Tibial artery (tissue), 4 donors: Measurements from ENCODE around the gene ASCL4.
A peak's percentile ranks its signal among the peaks of the same experiment; 100 is the strongest.
"Not testable (repeated sequence)": the region's sequence is repeated elsewhere in the genome, so short reads cannot be mapped to it uniquely, and the experiment has no call there.

ENCODE experiments used
- DNase-seq, 2 donors: peaks; one replicate each; pipeline ENCODE4 v3.0.0-alpha.2; 2019
- H3K27ac ChIP-seq, 2 donors: fragments of 200-600 bp; sonication (generic) in 1 of 2; 1 replicate in 1 of 2; 2 replicates in 1 of 2; pipeline ENCODE4 v1.5.1; 2018 to 2019; ENCODE audit warnings: mild to moderate bottlenecking in 1 of 2
- H3K27me3 ChIP-seq, 2 donors: fragments of 200-600 bp; sonication (generic) in 1 of 2; one replicate each; pipeline versions ENCODE4 v1.5.1 to v1.6.0; 2016 to 2019
- H3K36me3 ChIP-seq, 3 donors: fragments of 200-600 bp; sonication (generic) in 2 of 3; one replicate each; pipeline ENCODE4 v1.5.1; 2016 to 2019; ENCODE audit warnings: mild to moderate bottlenecking in 2 of 3
- H3K4me1 ChIP-seq, 4 donors: fragments of 200-600 bp; sonication (generic) in 2 of 4; 1 replicate in 3 of 4; 2 replicates in 1 of 4; pipeline ENCODE4 v1.5.1; 2016 to 2019
- H3K4me3 ChIP-seq, 2 donors: fragments of 200-600 bp; sonication (generic) in 1 of 2; 1 replicate in 1 of 2; 2 replicates in 1 of 2; pipeline ENCODE4 v1.5.1; 2018 to 2019; ENCODE audit warnings: mild to moderate bottlenecking in 2 of 2
- H3K9me3 ChIP-seq, 3 donors: fragments of 200-600 bp; sonication (generic) in 1 of 3; one replicate each; pipeline ENCODE4 v1.5.1; 2016 to 2019
- intact Hi-C: fragments of 100-400 bp; cut with DNase I; formaldehyde crosslinking; loops from one replicate; pipeline ENCODE4 v1.15.0; 2023; ENCODE audit warnings: low total_unique reads
- TF ChIP-seq, protein P1 (sequence below), 2 experiments: fragments of 200-600 bp in 1 of 2; fragments of 450-650 bp in 1 of 2; IDR thresholded peaks; one replicate each; pipeline ENCODE4 v1.5.1; 2017 to 2019; ENCODE audit warnings: antibody characterized with exemption in 2 of 2, mild to moderate bottlenecking in 1 of 2, moderate library complexity in 1 of 2

ASCL4 gene, protein sequence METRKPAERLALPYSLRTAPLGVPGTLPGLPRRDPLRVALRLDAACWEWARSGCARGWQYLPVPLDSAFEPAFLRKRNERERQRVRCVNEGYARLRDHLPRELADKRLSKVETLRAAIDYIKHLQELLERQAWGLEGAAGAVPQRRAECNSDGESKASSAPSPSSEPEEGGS

DNA sequence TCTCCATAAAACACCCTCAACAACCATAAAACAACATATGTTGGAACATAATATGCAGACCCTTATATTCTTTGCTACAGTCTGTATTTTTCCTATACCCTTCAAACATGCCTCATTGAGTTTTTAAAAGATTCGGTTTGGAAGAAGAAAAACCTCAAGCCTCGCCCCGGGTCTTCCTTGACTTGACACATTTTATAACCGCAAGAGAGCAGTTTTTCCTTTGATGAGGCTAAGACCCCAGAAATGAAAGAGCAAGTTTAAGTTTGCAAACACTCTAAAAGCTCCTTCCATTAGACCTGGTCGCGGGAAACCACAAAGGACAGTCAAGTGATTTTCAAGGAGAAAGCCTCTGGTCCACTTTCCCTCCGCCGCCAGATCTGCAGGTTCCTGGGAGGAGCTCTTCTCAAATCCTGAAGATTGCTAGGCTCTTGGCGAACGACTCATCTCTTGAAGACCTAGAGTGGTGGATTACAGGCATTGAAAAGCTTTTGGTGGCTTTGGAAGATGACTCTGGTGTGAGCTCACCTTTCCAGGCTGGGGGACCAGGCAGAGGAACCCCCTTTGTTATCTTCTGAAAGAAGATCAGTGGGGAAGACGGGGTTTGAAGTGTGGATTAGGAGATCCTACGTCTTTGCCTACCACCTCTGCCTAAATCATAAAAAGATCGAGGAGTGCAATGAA is at the start of gene ASCL4:
TSS of gene ASCL4 (plus strand) at position 356 of the 681 bp plus-strand sequence. CDS start 515 bp downstream, outside the sequence.
- intact Hi-C loops: loop anchor here (10.0 kb wide), 2 partner anchors 730 to 1190 kb away; partner anchors contain the start of gene RFX4

DNA sequence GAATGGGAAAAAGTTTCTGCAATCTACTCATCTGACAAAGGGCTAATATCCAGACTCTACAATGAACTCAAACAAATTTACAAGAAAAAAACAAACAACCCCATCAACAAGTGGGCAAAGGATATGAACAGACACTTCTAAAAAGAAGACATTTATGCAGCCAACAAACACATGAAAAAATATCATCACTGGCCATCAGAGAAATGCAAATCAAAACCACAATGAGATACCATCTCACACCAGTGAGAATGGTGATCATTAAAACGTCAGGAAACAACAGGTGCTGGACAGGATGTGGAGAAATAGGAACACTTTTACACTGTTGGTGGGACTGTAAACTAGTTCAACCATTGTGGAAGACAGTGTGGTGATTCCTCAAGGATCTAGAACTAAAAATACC is 47.2 kb upstream of the ASCL4 start:
- H3K27me3 ChIP-seq, H3K9me3 ChIP-seq, H3K27ac ChIP-seq, intact Hi-C loops, H3K4me1 ChIP-seq, H3K4me3 ChIP-seq, DNase-seq: not testable (repeated sequence)
- H3K36me3 ChIP-seq: peaks cover 0 to 11% (median 2%) of the 10 kb centered on the region in 3 donors

More for the DNA sequence above, at the start of gene ASCL4:
- Histone ChIP-seq H3K27me3 (peaks cover 0 to 45% of the 10 kb centered on the region in 2 donors), H3K9me3 (no peaks in the 10 kb centered on the region), H3K4me1 (peaks cover 0 to 8% (median 6%) of the 10 kb centered on the region in 4 donors), H3K4me3 (peak within 1 kb of the TSS; percentile 23 to 30), H3K36me3 (no peaks in the 10 kb centered on the region), H3K27ac (no peak within 1 kb of the TSS)
- DNase-seq: no peak
- TF ChIP-seq, protein P1, sequence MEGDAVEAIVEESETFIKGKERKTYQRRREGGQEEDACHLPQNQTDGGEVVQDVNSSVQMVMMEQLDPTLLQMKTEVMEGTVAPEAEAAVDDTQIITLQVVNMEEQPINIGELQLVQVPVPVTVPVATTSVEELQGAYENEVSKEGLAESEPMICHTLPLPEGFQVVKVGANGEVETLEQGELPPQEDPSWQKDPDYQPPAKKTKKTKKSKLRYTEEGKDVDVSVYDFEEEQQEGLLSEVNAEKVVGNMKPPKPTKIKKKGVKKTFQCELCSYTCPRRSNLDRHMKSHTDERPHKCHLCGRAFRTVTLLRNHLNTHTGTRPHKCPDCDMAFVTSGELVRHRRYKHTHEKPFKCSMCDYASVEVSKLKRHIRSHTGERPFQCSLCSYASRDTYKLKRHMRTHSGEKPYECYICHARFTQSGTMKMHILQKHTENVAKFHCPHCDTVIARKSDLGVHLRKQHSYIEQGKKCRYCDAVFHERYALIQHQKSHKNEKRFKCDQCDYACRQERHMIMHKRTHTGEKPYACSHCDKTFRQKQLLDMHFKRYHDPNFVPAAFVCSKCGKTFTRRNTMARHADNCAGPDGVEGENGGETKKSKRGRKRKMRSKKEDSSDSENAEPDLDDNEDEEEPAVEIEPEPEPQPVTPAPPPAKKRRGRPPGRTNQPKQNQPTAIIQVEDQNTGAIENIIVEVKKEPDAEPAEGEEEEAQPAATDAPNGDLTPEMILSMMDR (IDR thresholded peaks at IDR 0.05): no peak

DNA sequence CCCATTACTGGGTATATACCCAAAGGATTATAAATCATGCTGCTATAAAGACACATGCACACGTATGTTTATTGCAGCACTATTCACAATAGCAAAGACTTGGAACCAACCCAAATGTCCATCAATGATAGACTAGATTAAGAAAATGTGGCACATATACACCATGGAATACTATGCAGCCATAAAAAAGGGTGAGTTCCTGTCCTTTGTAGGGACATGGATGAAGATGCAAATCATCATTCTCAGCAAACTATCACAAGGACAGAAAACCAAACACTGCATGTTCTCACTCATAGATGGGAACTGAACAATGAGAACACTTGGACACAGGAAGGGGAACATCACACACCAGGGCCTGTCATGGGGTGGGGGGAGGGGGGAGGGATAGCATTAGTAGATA is 46.8 kb upstream of the ASCL4 start:
- not testable (repeated sequence) for DNase-seq, H3K9me3 ChIP-seq
- H3K36me3 ChIP-seq: peaks cover 1 to 11% (median 6%) of the 10 kb centered on the region in 3 donors

DNA sequence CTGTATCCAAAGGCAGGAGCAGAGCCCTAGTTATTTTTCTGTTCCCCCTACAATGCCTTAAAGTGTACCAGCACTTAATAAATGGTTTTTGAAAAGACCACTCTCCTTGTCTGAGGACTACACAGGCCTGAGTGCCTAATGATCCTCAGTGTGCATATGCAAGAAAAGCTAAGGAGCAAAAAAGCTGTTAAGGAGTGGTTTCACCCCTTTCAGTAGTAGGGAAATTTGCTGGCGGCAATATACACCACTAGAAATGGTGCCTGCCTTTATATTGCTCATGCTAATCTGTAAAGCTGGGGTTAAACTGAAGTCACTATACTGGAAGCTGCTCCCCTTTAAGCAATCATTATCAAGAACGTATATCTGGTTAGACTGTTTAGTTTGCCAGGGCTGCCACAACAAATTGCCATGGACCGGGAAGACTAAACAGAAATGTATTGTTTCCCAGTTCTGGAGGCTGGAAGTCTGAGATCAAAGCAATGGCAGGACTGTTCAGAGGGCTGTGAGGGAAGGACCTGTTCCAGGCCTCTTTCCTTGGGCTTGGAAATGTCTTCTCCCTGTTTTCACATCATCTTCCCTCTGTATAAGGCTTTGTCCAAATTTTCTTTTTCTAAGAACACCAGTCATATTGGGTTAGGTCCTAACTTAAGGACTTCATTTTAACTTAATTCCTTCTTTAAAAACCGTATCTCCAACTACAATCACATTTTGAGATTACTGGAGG is 43.7 kb upstream of the ASCL4 start:
- peaks cover 30 to 37% (median 35%) of the 10 kb centered on the region in 3 donors for H3K36me3 ChIP-seq
- intact Hi-C loops: no loop called here
- H3K4me3 ChIP-seq: no peak overlapping the region
- no peaks in the 10 kb centered on the region for H3K9me3 ChIP-seq
- H3K27me3 ChIP-seq: no peaks in the 10 kb centered on the region
- no peaks in the 10 kb centered on the region for H3K4me1 ChIP-seq
- no peak overlapping the region for H3K27ac ChIP-seq
- TF ChIP-seq, protein P1 (IDR thresholded peaks at IDR 0.05): no peak
- DNase-seq: no peak

More for the DNA sequence above, 46.8 kb upstream of the ASCL4 start:
- H3K27ac ChIP-seq, H3K4me3 ChIP-seq, H3K27me3 ChIP-seq, H3K4me1 ChIP-seq, intact Hi-C loops: not testable (repeated sequence)

DNA sequence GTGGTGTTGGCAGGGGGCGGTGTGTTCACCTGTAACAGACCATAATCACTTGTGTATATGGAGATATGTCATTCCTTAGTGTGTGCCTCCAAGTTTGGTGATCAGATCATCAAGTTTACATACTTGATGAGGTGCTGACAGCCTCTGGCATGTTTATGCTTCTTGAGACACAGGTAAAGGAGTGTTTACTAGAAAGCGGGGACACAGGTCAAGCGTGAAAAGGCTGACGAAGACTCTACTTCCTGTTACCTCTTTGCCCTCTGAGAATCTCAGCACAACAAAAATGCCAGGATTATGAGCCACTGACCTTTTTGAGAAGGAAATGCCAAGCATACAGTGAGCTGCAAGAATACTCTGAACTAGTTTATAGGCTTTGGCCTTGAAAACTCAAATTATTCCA is 43.1 kb upstream of the ASCL4 start:
- no peak for DNase-seq
- Histone ChIP-seq H3K36me3 (peaks cover 36 to 43% (median 40%) of the 10 kb centered on the region in 3 donors), H3K4me1 (no peaks in the 10 kb centered on the region), H3K9me3 (no peaks in the 10 kb centered on the region), H3K27me3 (no peaks in the 10 kb centered on the region), H3K4me3 (no peak overlapping the region), H3K27ac (no peak overlapping the region)
- intact Hi-C loops: no loop called here
- TF ChIP-seq, protein P1 (IDR thresholded peaks at IDR 0.05): no peak

DNA sequence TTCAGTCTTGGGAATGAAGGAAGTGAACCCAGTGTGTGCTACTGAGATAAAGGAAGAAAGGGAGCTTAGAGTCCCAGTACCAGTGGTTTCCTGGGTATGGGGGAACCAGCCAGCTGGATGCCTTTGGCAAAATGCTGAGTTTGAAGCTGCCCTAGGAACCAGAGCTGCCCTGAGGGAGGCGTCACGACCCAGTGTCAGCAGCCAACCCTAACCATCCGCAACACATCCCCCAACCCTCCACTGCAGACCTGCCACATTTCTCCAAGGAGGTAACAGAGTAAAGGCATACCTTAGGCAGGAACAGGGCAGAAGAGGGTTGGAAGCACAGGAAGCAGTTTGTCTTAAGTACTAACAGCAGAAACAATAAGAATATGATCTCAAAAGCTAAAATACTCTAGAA is 42.1 kb upstream of the ASCL4 start:
- DNase-seq: no peak
- no peak overlapping the region for H3K27ac ChIP-seq
- no peaks in the 10 kb centered on the region for H3K9me3 ChIP-seq
- intact Hi-C loops: no loop called here
- H3K4me3 ChIP-seq: no peak overlapping the region
- no peaks in the 10 kb centered on the region for H3K27me3 ChIP-seq
- peaks cover 43 to 53% (median 50%) of the 10 kb centered on the region in 3 donors for H3K36me3 ChIP-seq
- H3K4me1 ChIP-seq: no peaks in the 10 kb centered on the region
- TF ChIP-seq, protein P1 (IDR thresholded peaks at IDR 0.05): no peak
